ENCODE measurements around the gene LDB1.

GRCh38 chr10:102065561-102066398, 54.4 kb downstream of the LDB1 start:
- TF ChIP-seq MYC (CRISPR knock-in tag; IDR thresholded peaks at IDR 0.05; ENCODE audit: borderline replicate concordance) (no peak; the same call in 1 of the 2 replicates), ERF (CRISPR knock-in tag; IDR thresholded peaks at IDR 0.05) (no peak; the same call in 1 of the 2 replicates), EZH2 (conservative IDR thresholded peaks at IDR 0.05; ENCODE audit: low read depth, low read length) (no peak), IKZF4 (CRISPR knock-in tag; IDR thresholded peaks at IDR 0.05; ENCODE audit: borderline replicate concordance, low read depth, not compliant biosample characterization) (peak; percentile 74), HNF4A (CRISPR knock-in tag; IDR thresholded peaks at IDR 0.05) (no peak), ZFP82 (CRISPR knock-in tag; IDR thresholded peaks at IDR 0.05; ENCODE audit: borderline replicate concordance) (no peak), SMAD3 (CRISPR knock-in tag; IDR thresholded peaks at IDR 0.05) (no peak)
